A549 (cell line): ENCODE results near the gene UXS1.

Experiments
- CTCF ChIP-seq: fragments of >200 bp; sonication (Bioruptor Twin); formaldehyde crosslinking; IDR thresholded peaks from 3 replicates; pipeline ENCODE4 v1.5.1; 2016
- MYC ChIP-seq: IDR thresholded peaks from 2 replicates; pipeline ENCODE4 v1.6.1; 2012; ENCODE audit warnings: mild to moderate bottlenecking, inconsistent platforms, low read length, improper control_type of control experiment, borderline replicate concordance

- TF ChIP-seq MYC (no peak), CTCF (no peak)
Observed at GRCh38 chr2:106105151-106105922, 88.8 kb downstream of the UXS1 start.
